HG03280 (cell line): ENCODE measurements around the gene MFNG.
"Not testable (repeated sequence)": the region's sequence is repeated elsewhere in the genome, so short reads cannot be mapped to it uniquely, and the experiment has no call there.

Experiments used
- ATAC-seq: cut with Tn5 transposase; IDR thresholded peaks from one replicate; pipeline ENCODE4 v1.9.1; 2021; ENCODE audit warnings: mild to moderate bottlenecking, moderate library complexity; ENCODE audit not compliant: unreplicated experiment

Gene MFNG, protein sequence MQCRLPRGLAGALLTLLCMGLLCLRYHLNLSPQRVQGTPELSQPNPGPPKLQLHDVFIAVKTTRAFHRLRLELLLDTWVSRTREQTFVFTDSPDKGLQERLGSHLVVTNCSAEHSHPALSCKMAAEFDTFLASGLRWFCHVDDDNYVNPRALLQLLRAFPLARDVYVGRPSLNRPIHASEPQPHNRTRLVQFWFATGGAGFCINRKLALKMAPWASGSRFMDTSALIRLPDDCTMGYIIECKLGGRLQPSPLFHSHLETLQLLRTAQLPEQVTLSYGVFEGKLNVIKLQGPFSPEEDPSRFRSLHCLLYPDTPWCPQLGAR

DNA sequence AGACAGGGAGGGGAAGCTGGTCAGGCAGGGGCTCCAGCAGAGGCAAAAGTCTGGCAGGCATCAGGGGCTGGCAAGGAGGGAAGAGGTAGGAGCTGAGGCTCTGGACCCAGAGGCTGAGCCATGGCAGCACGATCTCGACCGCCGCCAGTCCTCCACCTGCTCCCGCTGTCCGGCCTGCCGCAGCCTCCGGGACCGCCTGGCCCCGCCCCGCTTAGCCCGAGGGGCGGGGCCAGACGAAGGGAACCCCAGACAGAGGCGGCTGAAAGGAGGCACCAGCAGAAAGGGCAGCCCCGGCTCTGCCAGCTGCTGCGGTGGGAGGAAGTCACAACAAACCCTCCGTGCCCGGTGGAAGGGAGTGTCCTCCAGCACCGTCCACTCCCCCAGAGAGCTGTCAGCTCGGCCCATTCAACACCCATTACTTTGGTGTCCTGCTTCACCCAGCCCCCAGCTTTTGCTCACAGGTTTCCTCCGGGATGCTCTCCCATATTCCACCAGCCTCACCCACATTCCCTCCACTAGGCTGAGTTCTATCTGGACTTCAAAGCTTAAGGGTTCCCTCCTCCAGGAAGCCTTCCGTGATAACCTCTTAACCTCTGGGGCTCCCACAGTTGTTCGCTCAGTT, at the start of gene MFNG:
MFNG (minus strand) TSS at position 161 of the 622 bp plus-strand sequence. CDS start 207 bp downstream, outside the sequence.
- peak; percentile 57 for ATAC-seq

DNA sequence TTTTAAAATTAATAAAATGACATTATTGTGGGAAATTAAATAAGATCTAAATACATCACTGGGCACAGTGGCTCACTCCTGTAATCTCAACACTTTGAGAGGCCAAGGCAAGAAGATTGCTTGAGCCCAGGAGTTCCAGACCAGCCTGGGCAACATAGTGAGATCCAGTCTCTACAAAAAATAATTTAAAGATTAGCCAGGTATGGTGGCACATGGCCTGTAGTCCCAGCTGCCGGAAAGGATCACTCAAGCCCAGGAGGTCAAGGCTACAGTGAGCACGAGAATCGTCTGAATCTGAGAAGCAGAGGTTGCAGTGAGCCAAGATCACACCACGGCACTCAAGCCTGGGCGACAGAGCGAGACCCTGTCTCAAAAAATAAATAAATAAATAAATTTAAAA, 49.0 kb upstream of the MFNG start:
- no peak for ATAC-seq

DNA sequence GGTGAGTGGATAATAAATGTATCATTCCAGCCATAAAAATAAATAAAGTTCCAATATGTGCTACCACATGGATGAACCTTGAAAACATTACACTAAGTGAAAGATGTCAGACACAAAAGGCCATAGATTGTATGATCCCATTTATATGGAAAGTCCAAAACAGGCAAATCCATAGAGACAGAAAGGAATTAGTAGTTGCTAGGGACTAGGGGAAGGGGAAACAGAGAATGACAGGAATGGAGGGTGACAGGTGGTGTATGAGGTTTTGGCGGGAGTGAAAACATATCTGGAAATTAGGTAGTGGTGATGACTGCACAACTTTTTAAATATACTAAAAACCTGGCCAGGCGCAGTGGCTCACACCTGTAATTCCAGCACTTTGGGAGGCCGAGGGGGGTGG, 48.3 kb upstream of the MFNG start:
- no peak for ATAC-seq

DNA sequence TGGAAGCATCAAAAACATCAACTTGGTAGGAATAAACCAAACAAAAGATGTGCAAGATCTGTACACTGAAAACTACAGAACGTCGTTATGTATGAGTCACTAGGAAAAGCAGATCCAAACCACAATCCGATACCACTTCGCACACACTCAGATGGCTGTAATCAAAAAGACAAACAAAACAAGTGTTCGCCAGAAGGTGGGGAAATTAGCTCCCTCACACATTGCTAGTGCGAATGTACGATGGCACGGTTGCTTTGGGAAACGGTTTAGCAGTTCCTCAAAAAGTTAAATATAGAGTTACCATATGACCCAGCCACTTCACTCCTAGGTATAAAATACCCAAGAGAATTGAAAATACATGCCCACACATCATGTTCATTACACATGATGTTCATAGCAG, 47.8 kb upstream of the MFNG start:
- no peak for ATAC-seq

DNA sequence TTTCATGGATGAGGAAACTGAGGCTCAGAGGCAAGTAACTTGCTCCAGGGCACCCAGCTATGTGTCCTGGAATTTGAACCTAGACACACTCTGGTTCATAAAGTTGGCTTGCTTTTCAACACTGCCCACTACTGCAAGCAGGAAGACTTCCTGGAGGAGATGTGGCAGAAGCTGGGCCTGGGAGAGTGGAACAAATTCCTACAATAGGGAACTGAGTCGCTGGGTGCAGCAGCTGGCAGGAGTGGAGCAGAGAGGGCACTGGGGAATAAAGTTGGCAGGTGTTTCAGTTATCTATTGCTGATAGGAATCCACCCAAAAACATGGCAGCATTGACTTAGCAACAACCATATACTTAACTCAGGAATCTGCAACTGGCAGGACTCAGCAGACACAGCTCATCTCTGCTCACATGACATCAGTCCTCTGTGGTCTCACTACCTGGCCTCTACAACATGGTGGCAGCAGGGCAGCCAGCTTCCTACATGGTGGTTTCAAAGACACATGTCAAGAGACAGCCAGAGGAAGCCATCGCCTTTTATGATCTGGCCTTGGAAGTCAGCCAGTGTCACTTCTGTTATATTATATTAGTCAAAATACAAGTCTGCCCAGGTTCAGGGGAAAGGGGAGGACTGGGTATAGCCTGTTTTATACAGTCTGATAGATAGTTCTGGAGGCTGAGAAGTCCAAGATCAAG, 43.6 kb upstream of the MFNG start:
- no peak for ATAC-seq

DNA sequence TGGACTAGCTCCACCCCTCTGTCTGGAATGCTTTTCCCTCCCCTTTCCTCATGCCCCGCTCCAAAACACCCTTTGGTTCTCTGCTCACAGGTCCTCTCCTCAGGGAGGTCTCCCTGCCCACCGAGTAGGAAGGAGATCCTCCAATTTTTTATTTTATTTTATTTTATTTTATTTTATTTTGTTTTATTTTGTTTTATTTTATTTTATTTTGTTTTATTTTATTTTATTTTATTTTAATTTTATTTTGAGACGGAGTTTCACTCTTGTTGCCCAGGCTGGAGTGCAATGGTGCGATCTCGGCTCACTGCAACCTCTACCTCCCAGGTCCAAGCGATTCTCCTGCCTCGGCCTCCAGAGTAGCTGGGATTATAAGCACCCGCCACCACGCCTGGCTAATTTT, 41.8 kb upstream of the MFNG start:
- not testable (repeated sequence) for ATAC-seq

DNA sequence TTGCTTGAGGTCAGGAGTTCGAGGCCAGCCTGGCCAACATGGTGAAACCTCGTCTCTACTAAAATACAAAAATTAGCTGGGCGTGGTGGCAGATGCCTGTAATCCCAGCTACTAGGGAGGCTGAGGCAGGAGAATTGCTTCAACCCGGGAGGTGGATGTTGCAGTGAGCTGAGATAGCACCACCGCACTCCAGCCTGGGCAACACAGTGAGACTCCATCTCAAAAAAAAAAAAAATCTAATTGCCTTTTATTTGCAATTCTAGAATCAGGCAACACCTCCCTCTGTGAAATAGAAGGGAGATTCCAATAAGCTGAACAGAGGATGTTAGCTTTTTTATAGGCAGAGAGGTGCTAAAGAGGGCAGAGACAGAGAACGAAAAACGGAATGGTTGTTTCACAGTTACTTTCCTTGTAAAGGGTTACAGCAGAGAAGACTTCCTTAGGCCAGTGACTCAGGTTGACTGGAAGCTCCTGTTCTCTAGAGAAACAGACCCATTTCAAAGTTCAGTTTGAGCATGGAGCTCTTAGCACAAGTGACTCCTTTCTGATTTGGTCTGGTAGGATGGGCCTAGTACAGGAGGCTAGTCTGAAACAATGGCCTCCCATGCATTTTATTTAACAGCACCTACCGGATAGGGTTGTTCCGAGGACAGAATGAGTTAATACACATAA, 41.0 kb upstream of the MFNG start:
- ATAC-seq: not testable (repeated sequence)

DNA sequence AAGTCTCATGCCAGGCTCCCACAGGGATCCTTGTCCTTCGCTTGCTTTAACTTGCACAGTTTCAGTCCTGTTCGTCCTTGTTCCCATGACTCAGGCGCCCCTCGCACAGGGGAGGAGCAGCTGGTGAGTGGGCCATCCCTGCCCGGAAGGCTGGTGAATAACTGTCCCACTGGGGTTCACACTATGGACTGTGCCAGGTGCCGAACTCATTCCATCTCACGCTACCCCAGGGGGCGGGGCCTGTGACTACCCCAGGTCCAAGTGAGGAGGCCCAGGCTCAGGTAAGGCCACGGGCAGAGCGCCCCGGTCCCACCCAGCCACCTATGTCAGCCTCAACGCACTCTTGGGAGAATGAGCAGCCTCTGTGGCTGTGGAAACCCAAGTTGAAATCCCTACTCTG, 40.2 kb upstream of the MFNG start:
- ATAC-seq: no peak

DNA sequence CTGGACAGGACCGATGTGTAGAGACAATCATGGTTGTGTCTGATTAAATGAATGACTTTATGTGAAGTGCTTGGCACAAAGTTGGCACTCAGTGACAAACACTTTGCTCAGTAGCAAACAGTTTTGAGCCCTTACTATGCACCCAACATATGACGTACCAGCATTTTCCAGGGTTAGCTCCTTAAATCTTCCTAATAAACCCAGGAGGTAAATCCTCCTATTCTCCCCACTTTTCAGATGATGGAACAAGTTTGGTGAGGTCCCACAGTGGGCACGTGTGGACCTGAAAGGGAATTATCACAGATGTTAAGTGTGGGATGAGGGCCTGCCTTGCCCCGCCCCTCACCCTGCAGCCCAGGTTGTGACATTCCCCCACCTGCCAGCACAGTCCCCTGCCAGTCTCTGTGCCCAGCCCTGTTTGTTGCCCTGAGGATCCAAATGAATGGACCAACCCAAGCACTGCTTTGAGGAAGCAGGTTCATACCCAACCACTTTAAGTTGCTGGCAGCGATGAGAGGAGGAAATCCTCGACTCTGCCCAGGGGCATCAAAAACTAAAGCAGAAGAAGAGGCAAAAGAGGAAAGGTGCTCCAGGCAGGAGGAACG, 39.7 kb upstream of the MFNG start:
- ATAC-seq: no peak

DNA sequence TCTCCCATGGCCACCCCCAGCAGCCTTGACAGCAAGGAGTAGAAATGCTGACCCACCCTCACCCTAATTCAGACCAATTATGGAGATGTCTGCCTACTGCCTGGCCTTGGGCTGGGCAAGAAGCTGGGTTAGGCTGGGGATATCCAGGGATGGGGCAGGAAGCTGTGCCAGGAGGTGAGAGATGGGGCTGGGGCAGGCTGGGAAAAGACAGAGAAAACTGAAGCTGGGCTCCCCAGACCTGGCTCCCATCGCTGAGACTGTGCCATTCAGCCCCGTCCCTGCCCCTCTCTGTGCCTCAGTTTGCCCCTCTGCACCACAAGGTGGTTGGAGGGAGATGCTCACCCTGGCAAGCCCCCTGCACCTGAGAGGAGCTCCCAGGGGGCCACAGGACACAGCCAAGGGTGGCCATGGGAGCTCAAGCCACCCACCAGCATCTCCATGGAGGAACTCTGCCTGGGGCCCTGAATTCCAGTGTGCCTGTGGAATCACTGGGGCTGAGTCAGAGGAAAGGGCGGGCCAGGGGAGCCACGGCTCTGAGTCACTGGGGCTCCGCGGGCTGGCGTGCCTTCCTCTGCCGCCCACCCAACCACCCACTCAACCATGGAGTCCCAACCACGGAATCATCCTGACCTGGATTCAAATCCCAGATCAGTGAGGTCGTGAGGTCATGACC, 39.0 kb upstream of the MFNG start:
- no peak for ATAC-seq

DNA sequence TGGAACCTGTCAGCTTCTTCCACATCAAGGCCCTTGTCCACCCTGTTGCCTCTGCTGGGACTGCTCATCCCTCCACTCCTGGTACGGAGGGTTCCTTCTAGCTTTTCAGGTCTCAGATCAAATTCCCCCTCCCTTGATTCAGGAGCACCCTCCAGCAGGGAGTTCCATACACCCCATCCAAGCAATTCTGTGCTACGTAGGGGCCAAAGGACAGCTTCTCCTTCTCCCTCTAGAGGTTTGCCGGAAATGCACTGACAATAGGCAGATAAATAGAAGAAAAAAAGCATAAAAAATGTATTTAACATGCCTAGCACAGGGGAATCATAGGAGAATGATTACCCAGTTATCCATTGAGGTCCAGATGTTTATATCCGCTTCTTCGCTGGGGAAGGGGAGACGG, 36.3 kb upstream of the MFNG start:
- ATAC-seq: no peak

DNA sequence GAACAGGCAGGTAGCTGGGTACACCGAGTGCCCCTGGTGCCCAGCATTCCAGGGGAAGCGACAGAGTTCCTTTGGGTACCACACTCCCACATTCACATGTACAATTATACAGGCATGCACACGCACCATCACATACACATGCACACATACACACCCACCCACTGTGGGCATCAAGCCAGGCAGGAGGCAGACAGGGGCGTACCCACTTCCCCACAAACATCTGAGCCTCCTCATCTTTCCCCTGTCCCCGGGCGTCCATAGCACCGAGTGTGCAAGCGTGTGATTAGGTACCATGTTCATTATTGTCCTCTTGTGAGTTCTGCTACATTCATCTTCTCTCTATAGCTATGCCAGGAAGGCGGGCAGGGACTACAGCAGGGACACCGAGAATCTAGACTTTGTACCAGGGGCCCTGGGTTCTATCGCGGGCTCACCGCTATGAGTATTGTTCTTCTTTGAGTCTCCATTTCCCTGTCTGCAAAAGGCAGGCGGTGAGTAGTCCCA, 35.1 kb upstream of the MFNG start:
- ATAC-seq: no peak

DNA sequence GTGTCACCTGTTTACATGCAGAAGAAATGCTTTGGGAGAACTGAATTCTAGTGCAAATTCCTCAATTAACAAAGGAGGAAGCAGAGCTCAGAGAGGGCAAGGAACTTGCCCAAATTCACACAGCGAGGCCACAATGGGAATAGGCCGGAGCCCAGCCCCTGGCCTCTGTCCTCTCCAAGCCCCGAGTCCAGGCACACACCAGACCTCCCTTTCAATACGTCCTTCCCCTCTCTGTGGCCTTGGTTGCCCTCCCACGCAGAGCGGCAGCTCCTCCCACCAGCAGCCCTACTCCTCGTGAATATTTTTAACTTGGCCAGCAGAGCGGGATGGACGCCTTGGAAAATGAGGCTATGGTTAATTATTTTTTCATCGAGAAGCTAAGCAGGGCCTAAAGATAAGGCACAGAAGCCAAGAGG, 34.6 kb upstream of the MFNG start:
- no peak for ATAC-seq

DNA sequence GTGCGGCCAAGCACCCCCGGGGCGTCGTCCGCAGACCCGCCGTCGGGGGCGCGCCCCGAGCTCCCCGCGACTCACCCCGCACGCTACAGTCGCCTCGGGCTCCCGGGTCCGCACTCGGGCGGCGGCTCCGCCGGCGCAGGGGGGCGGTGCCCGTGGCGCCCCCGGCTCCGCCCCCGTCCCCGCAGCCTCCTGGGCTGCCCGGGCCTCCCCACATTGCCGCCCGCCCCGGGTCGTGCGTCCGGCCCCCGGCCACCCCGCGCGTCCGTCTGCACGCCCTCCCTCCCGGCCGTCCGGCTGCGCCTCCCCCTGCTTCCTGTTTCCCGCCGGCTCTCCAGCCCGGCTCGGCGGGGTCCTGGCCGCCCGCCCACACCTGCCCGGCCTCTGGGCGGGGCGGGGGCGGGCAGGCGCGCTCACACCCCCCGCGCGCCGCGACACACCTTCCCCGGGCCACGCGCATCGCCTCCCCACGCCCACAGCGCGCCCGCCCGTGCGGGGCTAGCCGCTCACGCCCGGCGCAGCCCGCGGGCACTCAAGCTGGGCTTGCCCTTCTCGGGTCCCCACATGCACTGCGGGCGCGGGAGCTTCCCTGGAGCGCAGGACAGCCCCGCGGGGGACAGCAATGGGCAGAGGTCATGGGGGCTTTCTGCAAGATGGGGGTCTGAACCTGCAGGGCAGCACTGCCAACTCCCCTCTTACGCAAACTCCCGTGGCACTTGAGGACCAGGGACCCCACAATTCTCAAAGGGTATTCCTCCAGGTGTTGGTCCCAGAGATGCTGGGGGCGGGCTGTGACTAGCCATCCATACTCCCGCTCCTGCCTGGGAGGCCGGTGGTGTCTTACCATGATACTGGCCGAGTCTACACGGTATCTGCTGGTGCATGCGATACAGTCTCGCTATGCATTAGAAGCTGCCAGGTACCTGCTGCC, 33.3 kb upstream of the MFNG start, which contains the start of gene CARD10:
CARD10 (minus strand) TSS at position 148 of the 928 bp plus-strand sequence. CDS start 215 bp downstream, outside the sequence.
- no peak for ATAC-seq

DNA sequence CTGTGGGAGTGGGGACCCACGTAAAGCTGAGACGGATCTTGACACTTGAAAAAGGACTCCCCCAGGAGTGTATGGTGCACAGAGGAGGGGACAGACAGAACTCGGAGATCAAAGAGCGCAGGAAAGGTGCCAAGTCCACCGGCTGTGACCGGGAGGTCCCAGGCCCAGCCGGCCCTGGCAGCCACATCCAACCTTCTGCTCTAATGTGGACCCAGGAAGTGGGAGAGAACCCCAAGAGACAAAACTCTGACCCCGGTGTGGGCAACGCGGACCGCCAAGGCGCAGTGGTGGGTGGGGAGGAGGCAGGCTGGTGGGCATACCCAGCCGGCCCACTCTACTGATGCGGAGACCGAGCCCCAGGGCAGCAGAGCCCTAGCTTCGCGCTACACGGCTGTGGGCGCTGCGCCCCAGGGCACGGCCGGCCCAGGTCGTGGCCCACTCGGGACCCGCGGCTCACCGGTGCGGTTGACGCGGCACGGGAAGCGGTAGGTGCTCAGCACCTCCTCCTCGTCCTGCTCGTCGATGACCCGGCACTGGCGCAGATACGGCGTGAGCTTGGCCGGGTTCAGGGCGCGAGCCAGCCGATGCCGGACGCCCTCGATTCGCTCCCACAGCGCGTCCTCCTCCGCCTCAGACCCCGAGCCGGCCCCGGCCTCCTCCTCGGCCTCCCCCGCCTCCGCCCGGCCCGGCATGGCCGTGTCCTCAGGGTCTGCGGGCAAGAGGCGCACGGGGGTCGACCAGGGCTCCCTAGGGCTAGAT, 32.5 kb upstream of the MFNG start:
- ATAC-seq: no peak

DNA sequence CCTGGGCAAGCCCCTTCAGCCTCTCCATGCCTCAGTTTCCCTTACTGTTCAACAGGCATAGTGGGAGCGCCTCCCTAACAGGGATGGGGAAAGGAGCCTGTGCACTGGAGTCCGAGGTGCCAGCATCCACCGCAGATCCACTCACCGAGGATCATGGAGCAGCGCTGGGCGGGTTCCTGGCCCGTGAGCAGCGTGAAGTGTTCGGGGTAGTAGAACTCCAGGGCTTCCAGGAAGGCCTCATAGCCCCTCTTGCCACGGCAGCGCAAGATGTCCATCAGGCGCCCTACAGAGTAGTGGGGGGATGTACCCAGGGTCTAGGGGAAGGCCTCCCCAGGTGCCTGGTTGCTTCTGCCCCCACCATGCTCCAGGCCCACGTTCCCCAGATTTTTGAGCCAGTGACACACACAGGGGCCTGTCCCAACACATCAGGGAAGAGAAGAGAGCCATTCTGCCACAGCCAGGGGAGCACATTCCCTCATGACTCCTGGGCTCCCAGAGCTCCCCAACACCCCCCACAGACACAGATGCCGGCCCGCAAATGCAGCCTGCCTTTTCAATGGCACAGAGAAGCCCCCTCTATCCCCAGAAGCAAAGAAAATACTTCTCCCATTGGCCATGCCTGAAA, 31.8 kb upstream of the MFNG start:
- ATAC-seq: no peak

DNA sequence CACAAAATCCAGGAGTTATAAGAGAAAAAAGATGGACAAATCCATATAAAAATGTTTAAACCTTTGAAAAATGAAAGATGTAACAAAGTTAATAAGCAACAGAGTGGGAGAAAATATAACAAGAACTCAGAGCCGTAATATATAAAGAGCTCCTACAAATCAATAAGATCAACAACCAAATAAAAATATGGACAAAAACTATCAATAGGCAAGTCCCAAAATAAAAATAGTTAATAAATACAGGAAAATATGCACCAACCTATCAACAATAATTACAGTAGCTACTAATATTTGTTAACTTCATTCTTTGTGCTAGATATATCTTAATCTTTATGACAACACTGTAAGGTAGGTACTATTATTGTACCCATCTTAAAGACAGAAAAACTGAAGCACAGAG, 30.3 kb upstream of the MFNG start:
- no peak for ATAC-seq

DNA sequence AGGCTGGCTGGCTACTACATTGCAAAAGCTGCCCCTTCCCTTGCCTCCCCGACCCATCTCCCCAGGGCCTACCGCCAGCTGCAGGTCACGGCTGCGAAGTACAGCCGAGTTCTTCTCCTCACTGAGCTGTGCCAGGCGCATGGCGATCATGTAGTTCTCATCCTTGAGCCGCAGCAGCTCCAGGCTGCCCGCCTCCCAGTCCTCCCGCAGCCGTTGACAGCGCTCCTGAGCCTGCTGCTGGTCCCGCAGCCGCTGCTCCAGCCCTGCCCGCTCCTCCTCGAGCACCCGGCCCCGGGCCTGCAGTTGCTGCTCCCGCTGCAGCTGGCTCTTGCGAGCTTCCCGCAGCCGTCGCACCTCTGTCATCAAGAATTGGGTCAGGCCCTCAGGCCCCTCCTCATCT, 29.7 kb upstream of the MFNG start:
- ATAC-seq: no peak
